22Rv1 (cell line): ENCODE measurements around the gene ZNF710.

Experiments
- H3K27ac ChIP-seq: fragments of 450-650 bp; 2 replicates; pipeline ENCODE4 v1.5.1; 2017
- ZFX ChIP-seq: fragments of 450-650 bp; IDR thresholded peaks from 2 replicates; pipeline ENCODE4 v1.6.1; 2017; ENCODE audit warnings: antibody characterized with exemption, borderline replicate concordance
- TF ChIP-seq, protein P1 (sequence below): fragments of 450-650 bp; IDR thresholded peaks from 2 replicates; pipeline ENCODE4 v1.5.1; 2017; ENCODE audit warnings: mild to moderate bottlenecking

Gene ZNF710

DNA sequence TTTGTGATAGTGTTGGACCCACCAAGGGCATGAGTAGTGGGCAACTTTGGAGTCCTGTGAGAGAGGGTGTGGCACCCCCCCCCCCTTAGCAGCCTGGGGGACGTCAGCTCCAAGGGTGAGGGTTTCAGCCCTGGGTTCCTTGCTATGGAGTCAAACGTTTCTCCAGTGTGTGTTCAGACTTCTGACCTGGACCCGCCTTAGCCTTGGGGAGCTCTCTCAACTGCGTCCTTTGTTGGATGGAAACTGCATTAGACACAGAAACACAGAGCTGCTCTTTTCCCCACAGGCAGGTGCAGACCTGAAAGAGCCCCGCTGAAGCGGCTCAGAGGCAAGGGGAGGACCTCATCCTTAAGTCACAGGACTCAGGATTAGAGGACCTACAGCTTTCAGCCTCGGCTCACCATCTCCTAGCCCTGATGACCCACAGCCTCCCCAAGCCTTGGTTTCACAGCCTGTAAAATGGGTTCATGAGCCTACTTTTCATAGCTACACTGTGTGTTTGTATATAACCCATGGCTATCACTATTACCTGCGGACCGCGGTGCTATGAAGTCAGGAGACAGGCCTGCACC lies 19.9 kb downstream of the ZNF710 start:
- H3K27ac ChIP-seq = no peak overlapping the region
- no peak for TF ChIP-seq ZFX
- TF ChIP-seq, protein P1, sequence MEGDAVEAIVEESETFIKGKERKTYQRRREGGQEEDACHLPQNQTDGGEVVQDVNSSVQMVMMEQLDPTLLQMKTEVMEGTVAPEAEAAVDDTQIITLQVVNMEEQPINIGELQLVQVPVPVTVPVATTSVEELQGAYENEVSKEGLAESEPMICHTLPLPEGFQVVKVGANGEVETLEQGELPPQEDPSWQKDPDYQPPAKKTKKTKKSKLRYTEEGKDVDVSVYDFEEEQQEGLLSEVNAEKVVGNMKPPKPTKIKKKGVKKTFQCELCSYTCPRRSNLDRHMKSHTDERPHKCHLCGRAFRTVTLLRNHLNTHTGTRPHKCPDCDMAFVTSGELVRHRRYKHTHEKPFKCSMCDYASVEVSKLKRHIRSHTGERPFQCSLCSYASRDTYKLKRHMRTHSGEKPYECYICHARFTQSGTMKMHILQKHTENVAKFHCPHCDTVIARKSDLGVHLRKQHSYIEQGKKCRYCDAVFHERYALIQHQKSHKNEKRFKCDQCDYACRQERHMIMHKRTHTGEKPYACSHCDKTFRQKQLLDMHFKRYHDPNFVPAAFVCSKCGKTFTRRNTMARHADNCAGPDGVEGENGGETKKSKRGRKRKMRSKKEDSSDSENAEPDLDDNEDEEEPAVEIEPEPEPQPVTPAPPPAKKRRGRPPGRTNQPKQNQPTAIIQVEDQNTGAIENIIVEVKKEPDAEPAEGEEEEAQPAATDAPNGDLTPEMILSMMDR = no peak

DNA sequence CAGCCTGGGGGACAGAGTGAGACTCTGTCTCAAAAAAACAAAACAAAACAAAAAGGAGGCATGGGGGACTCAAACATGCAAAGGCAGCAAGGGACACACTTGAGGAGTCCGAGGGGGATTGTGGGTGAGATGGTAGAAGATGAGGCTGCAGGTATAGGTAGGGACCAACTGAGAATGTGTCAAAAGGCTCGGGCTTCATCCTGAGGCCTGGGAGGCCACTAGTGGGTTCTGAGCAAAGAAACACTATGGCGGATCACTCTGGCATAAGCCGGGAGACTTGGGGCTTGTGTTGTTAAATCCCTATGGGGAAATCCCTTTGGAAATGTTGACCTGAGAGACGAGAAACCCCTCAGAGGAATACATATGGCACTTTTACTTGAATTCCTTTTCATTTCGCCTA lies 21.2 kb downstream of the ZNF710 start:
- TF ChIP-seq, protein P1 = no peak
- no peak for TF ChIP-seq ZFX
- H3K27ac ChIP-seq = no peak overlapping the region

DNA sequence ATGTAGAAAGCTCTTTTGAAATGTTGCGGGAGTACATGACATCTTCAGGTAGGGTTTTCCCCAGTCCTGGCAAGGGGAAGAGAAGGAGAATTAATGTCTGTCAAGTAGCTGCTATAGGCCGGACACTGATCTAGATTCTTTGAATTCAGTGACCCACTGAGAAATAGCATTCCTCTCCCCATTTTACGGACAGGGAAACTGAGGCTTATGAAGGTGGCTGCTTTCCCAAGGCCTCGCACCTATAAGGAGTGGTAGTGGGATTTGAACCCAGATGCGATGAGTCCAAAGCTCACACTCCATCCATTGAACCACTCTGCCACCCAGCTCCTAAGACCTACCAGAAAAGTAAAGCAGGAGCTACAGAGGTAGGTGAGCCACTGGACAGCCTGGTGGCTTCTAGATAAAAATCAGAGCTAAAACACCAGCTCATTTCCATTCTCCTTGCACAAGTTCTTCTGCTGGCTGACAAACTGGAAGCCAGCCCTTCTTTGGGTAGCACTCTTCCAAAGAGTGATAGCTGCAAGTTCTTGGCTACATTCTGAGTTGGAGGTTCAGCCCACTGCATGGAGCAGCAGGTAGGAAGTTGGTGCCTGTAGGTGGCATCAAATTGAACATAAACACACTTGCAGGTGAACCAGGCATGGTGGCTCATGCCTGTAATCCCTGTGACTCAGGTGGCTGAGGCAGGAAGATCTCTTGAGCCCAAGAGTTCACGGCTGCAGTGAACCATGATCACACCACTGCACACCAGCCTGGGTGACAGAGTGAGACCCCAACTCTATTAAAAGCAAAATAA lies 22.0 kb downstream of the ZNF710 start:
- H3K27ac ChIP-seq = no peak overlapping the region
- TF ChIP-seq, protein P1 = no peak
- no peak for TF ChIP-seq ZFX

DNA sequence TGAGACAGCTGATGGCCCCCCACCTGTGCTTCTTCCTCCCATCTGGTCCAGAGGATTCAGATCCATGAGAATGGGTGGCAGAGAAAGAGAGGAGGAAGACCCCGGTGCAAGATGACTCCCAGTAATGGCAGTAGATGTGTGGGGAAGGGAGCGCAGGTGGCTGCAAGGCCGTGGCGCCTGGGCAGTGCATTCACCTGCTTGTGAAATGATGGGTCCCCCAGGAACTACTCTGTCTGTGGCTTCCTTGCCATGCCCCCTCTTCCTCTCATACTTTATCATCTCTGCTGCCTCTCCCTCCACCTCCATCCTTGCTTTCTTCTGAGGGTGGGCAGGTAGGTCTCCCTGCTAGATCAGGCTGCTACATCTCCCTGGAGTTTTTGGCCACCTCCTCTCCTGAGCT lies 23.3 kb downstream of the ZNF710 start:
- TF ChIP-seq, protein P1 = no peak

DNA sequence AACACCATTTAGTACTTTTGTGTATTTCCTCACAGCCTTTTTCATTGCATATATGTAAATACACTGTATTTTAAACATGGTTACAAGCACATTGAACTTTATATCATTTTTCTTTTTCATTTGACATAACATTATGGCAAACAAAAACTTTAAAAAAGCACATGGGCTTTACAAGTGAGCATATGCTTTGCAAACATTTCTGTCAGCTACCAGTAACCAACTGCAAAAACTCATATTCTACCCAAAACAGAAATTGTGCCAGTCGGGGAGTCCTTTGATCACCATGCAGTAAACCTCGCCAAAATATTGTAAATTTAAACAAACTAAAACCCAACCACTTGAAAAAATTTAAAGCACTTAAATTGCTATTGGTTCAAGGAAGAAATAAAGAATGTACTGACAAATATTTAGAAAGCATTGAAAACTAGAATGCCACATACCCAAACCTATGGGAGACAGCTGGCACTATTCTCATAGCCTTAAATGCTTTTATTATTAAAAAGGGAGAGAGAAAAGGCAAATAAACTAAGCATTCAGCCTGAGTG lies 24.4 kb downstream of the ZNF710 start:
- TF ChIP-seq, protein P1 = no peak
- no peak for TF ChIP-seq ZFX
- H3K27ac ChIP-seq = no peak overlapping the region

More for the DNA sequence above, 23.3 kb downstream of the ZNF710 start:
- no peak overlapping the region for H3K27ac ChIP-seq

DNA sequence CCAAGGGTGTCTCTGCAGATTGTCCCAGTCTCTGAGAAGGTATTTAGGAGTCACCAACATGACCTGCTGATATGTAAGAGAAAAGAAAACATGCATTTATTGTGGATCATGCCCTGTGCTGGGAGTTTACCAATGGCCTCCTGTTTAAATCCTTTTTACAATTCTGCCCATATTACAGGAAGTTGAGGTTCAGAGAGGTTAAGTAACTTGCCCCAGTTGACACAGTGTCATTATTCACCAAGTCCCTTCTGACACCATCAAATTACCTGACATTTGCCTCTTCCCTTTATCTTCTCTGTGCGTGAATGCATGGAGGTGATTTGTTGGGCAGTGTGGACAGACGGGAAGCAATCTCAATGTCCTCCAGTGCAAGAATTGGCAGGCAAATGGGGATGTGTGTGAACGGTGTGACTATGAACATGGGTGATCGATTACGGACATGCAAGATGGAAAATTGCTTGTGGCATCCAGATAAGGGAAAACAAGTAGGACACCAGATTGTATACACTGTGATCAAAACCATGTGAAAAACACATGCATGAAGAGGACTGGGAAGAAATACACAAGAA lies 27.3 kb downstream of the ZNF710 start:
- TF ChIP-seq, protein P1 = no peak
- TF ChIP-seq ZFX = no peak
- no peak overlapping the region for H3K27ac ChIP-seq

DNA sequence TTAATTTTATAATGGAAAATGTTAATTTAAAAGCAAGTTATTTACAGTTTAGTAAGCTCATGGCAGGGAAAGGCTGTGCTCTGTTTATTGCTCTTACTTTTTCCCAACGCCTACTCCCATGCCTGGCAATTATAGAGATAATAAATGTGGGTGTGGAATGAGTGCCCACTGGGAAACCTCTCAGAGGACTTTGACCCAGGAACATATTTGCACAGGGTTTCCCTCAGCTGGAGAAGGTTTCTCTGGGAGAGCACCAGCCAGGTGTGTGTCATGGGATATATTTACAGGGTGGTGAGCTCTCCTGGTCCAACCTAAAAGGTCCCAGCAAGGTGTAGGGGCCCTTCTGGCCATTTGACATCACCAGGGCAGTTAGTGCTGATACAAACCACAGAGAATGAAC lies 27.9 kb downstream of the ZNF710 start:
- no peak overlapping the region for H3K27ac ChIP-seq
- TF ChIP-seq ZFX = no peak
- TF ChIP-seq, protein P1 = no peak
